ENCODE results near the gene FOXF1.

DNA sequence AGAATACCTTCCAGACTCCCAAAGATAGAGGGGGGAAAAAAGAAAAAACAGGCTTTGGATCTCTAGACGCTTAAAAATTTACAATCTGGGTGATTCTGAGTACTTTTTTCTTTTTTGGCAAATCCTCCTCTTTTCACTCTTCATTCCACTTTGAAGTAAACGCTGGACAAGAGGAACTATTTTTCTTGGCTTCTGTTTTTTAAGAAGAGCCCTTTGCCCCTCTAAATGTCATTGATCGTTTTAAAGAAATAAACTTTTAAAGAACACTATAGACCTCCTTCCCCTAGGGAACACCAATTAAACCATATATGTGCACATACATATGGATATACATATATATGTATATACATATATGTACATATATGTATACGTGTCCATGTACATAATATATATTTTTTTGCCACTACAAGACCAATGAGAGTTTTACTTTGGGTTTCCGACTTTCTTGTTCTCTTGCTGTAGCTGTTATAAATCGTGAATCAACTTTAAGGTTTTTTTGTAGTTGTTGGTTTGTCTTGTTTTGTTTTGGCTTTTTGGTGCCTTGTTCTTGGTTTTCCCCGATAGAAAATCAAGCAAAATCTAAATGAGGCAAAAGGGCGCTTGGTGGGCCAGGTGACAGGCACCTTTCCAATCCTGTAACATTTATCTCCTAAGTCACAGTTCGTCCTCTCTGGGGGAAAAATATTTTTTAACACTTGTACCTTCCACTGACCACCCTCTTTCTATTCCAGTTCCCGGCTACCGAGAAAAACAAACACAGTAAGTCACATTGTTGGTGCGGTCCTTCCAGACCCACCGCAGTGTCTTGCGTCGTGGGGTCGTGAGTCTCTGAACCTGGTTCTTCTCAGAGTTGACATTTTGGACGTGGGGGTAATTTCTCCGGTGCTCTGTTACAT lies 4.4 kb downstream of the FOXF1 start:
- no peak for TF ChIP-seq JUND (IDR thresholded peaks at IDR 0.05; ENCODE audit: borderline replicate concordance, low read depth, low read length)
- no peak for TF ChIP-seq JUND (tag; IDR thresholded peaks at IDR 0.05; ENCODE audit: borderline replicate concordance, low read depth, low read length)
- TF ChIP-seq RAD21 (CRISPR knock-in tag; conservative IDR thresholded peaks at IDR 0.05 in 1 of 2, IDR thresholded peaks at IDR 0.05 in 1 of 2), result no peak
- TF ChIP-seq SOX6 (IDR thresholded peaks at IDR 0.05), result no peak
- TF ChIP-seq, protein P1, sequence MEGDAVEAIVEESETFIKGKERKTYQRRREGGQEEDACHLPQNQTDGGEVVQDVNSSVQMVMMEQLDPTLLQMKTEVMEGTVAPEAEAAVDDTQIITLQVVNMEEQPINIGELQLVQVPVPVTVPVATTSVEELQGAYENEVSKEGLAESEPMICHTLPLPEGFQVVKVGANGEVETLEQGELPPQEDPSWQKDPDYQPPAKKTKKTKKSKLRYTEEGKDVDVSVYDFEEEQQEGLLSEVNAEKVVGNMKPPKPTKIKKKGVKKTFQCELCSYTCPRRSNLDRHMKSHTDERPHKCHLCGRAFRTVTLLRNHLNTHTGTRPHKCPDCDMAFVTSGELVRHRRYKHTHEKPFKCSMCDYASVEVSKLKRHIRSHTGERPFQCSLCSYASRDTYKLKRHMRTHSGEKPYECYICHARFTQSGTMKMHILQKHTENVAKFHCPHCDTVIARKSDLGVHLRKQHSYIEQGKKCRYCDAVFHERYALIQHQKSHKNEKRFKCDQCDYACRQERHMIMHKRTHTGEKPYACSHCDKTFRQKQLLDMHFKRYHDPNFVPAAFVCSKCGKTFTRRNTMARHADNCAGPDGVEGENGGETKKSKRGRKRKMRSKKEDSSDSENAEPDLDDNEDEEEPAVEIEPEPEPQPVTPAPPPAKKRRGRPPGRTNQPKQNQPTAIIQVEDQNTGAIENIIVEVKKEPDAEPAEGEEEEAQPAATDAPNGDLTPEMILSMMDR (IDR thresholded peaks at IDR 0.05 in 2 of 3, conservative IDR thresholded peaks at IDR 0.05 in 1 of 3; ENCODE audit: insufficient read depth in 2 of 3, low read depth in 1 of 3, low read length in 3 of 3), result no peak
- TF ChIP-seq ZNF121 (CRISPR knock-in tag; conservative IDR thresholded peaks at IDR 0.05), result no peak
- TF ChIP-seq SMAD2 (IDR thresholded peaks at IDR 0.05; ENCODE audit: low read depth, low read length), result no peak
- no peak for TF ChIP-seq ZNF707 (CRISPR knock-in tag; conservative IDR thresholded peaks at IDR 0.05)

Measured in K562 (cell line).